AG04449 (cell line): ENCODE results near the gene GPATCH1.

Source experiments
- CTCF ChIA-PET: fragments of 350-600 bp; formaldehyde crosslinking; extraction: SDS; loops from one replicate; lab custom pipeline; 2021; ENCODE audit warnings: antibody characterized with exemption; lab: Yijun Ruan, JAX
- POLR2A ChIA-PET: fragments of 400-600, 350-600 bp; formaldehyde crosslinking; extraction: SDS; loops from one replicate; lab custom pipeline; 2020; ENCODE audit warnings: antibody characterized with exemption, inconsistent platforms; lab: Yijun Ruan, JAX
- DNase-seq: peaks from one replicate; pipeline ENCODE4 v3.0.0-alpha.2; 2010; ENCODE audit warnings: low read depth, low spot score
- H3K4me3 ChIP-seq: 2 replicates; pipeline ENCODE4 v1.5.1; 2011; ENCODE audit warnings: low read depth, mild to moderate bottlenecking, control low read depth, low read length
- CTCF ChIP-seq: IDR thresholded peaks from one replicate; pipeline ENCODE4 v1.5.1; 2011; ENCODE audit warnings: mild to moderate bottlenecking, moderate library complexity, low read length, control low read depth, inconsistent platforms; ENCODE audit not compliant: insufficient read depth; ENCODE audit errors: missing control alignments

GPATCH1 gene

GRCh38 chr19:33052352-33052972 is 28.5 kb upstream of the GPATCH1 start:
- CTCF ChIA-PET = interaction anchor here (1.0 to 1.2 kb wide), 2 partner anchors 31 to 76 kb away, joined by 3 read pairs; no protein-coding TSS in a partner anchor
- TF ChIP-seq CTCF = no peak
- no peak for DNase-seq
- H3K4me3 ChIP-seq = no peak overlapping the region
- POLR2A ChIA-PET = no interaction called here

- DNase-seq = no peak
- POLR2A ChIA-PET = no interaction called here
- TF ChIP-seq CTCF = no peak
- H3K4me3 ChIP-seq = no peak overlapping the region
- CTCF ChIA-PET = no interaction called here
These were observed 26.4 kb upstream of the GPATCH1 start for GRCh38 chr19:33054623-33055022.

GRCh38 chr19:33055718-33056117 is 25.3 kb upstream of the GPATCH1 start:
- DNase-seq = no peak
- ChIA-PET CTCF (interaction anchor here (0.8 kb wide), 1 partner anchor 22 kb away, joined by 3 read pairs; no protein-coding TSS in a partner anchor), POLR2A (no interaction called here)
- TF ChIP-seq CTCF = no peak
- no peak overlapping the region for H3K4me3 ChIP-seq

- TF ChIP-seq CTCF = no peak
- no peak overlapping the region for H3K4me3 ChIP-seq
- DNase-seq = no peak
- CTCF ChIA-PET = no interaction called here
- POLR2A ChIA-PET = no interaction called here
These were observed 20.4 kb upstream of the GPATCH1 start for GRCh38 chr19:33060586-33060985.

GRCh38 chr19:33062902-33063301 is 18.1 kb upstream of the GPATCH1 start:
- ChIA-PET POLR2A (no interaction called here), CTCF (no interaction called here)
- DNase-seq = no peak
- no peak for TF ChIP-seq CTCF
- H3K4me3 ChIP-seq = no peak overlapping the region

- ChIA-PET POLR2A (no interaction called here), CTCF (no interaction called here)
- TF ChIP-seq CTCF = no peak
- no peak overlapping the region; the same call in 1 of the 2 replicates for H3K4me3 ChIP-seq
- DNase-seq = no peak
These were observed 17.6 kb upstream of the GPATCH1 start for GRCh38 chr19:33063356-33063752.
